Measurements from ENCODE around the gene SLC22A23.

Gene SLC22A23

GRCh38 chr6:3293271-3294155 lies 163.3 kb downstream of the SLC22A23 start:
- DNase-seq = no peak

GRCh38 chr6:3292431-3293197 lies 164.2 kb downstream of the SLC22A23 start:
- no peak for DNase-seq

- no peak for DNase-seq
These were observed 164.9 kb downstream of the SLC22A23 start for GRCh38 chr6:3291987-3292386.

- DNase-seq = no peak
These were observed 165.5 kb downstream of the SLC22A23 start for GRCh38 chr6:3291346-3291745.

GRCh38 chr6:3290931-3291211 lies 166.0 kb downstream of the SLC22A23 start:
- DNase-seq = no peak

- DNase-seq = no peak
These were observed 166.5 kb downstream of the SLC22A23 start for GRCh38 chr6:3290149-3290930.

GRCh38 chr6:3289664-3290055 lies 167.2 kb downstream of the SLC22A23 start:
- no peak for DNase-seq

GRCh38 chr6:3288711-3289663 lies 167.9 kb downstream of the SLC22A23 start:
- DNase-seq = no peak

GRCh38 chr6:3287976-3288707 lies 168.7 kb downstream of the SLC22A23 start:
- no peak for DNase-seq

GRCh38 chr6:3287308-3287707 lies 169.5 kb downstream of the SLC22A23 start:
- no peak for DNase-seq

GRCh38 chr6:3286641-3287171 lies 170.1 kb downstream of the SLC22A23 start:
- DNase-seq = no peak

- no peak for DNase-seq
These were observed 171.1 kb downstream of the SLC22A23 start for GRCh38 chr6:3285732-3286131.

GRCh38 chr6:3285049-3285639 lies 171.7 kb downstream of the SLC22A23 start:
- DNase-seq = no peak

GRCh38 chr6:3284436-3284876 lies 172.4 kb downstream of the SLC22A23 start:
- DNase-seq = no peak

GRCh38 chr6:3283641-3284435 lies 173.0 kb downstream of the SLC22A23 start:
- DNase-seq = no peak

GRCh38 chr6:3283241-3283640 lies 173.6 kb downstream of the SLC22A23 start:
- no peak for DNase-seq

- no peak for DNase-seq
These were observed 174.2 kb downstream of the SLC22A23 start for GRCh38 chr6:3282476-3283236.

GRCh38 chr6:3281631-3282475 lies 175.0 kb downstream of the SLC22A23 start:
- DNase-seq = no peak

Measured in suppressor macrophage treated with lipopolysaccharide for 1 hour (primary cell).